Stimulated activated CD8-positive, alpha-beta memory T cell treated with anti-CD3 and anti-CD28 coated beads, Interleukin-4, amount 100 ng/mL, for 4 hours (primary cell): ENCODE measurements around the gene TFDP1.
"Not testable (repeated sequence)": the region's sequence is repeated elsewhere in the genome, so short reads cannot be mapped to it uniquely, and the experiment has no call there.

Source experiments
- DNase-seq, 2 donors: peaks; one replicate each; pipeline ENCODE4 v3.0.0-alpha.2; 2020; ENCODE audit warnings: low read depth in 2 of 2, low spot score in 1 of 2

Gene TFDP1

DNA sequence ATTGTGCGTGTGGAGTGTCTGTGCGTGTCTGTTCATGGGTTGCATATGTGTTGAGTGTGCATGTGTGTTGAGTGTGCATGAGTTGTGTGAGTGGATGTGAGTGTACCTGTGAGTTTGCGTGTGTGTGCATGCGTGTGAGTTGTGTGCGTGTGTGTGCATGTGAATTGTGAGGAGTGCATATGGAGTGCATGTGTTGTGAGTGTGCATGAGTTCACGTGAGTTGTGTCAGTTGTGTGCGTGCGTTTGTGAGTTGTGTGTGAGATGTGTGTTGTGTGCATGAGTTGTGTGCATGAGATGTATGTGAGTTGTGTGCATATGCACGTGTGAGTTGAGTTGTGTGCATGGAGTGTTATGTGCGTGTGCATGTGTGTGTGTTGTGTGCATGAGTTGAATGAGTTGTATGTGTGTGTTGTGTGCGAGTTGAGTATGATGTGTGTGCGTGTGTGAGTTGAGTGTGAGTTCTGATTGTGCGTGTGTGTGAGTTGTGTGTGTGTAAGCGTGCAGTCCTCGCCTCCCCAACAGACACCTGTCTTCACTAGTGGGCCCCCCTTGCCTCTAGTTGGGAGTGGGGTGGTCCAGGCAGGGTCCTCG lies 29.3 kb downstream of the TFDP1 start:
- no peak for DNase-seq

DNA sequence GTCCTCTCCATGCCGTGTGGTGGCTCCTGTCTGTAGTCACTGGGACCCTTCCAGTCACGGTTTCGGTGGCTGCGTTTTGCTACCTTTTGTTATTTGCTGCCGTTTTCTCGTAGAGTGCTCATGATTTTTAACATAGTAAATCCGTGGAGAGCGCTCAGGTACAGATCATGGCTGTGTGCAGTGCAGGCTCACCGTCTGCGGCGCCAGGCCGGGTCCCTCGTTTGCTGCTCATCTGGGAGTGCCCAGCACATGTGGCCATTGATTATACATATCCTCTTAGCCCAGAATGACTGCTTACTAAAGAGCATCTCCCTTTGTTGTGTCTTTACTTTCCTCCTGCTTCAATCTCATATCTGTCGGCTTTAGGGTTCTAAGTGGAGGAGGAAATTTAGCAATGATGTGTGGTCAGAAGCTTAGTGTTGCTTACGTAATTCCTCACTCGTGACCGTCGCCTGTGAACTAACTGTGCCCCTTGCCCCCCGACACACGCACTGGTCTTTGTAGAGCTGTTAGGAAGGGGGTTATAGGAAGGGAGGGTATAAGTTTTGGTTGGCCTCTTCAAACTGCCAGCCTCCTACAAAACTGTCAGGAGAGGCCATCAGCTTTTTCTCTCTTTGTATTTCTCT lies 31.8 kb downstream of the TFDP1 start:
- no peak for DNase-seq

DNA sequence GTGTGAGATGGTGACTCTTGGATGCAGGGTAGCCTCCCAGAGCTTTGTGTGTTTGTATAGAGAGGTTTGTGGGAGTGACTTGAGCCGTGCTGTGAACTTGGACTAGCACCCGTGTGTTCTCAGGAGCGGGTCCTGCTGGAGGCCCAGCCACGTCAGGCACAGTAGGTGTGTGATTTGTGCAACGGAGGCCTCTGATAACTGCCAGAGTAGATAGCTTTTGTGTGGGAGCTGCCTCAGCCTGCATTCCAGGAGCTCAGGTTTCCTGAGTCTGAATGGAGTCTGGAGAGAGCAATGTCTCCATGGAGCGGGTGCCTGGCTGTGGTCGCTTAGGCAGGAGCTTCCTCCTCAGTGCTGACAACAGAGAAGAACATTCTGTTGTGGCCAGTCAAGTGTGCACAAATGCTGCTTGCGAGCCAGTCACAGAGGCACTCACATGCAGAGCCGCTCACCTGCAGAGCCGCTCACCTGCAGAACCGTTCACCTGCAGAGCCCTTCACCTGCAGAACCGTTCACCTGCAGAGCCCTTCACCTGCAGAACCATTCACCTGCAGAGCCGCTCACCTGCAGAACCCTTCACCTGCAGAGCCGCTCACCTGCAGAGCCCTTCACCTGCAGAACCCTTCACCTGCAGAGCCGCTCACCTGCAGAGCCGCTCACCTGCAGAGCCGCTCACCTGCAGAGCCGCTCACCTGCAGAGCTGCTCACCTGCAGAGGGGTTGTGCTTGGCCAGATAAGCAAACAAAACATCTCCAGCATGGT lies 32.6 kb downstream of the TFDP1 start:
- no peak for DNase-seq

DNA sequence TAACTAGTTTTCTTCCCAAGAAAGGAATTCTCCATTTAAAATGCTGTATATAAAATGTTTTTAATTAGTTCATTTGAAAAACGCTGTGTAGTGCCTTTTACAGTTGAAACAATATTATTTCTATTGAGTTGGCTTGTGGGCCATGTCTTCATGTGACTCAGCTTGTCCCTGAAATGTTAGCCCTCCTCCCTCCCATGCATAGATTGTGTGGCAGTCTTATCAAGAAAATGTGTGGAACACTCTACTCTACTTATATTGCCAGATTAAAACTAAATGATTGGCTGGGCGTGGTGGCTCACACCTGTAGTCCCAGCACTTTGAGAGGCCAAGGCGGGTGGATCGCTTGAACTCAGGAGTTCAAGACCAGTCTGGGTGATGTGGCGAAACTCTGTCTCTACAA lies 33.4 kb downstream of the TFDP1 start:
- DNase-seq = no peak

DNA sequence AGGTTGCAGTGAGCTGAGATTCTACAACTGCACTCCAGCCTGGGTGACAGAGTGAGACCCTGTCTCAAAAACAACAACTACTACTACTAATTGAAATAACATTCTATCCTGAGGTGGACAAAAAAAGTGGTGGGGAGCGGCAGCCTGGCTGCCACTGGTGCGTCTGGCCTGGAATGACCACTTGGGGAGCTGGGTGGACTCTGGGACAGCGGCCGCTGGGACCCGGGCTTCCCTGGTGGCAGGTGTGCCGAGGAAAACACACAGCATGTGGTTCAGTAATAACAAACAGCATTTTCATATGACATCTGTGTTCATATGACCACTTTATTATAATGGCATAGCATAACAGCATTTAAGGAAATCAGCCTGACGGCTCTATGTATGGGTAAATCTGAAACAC lies 33.9 kb downstream of the TFDP1 start:
- DNase-seq = no peak

DNA sequence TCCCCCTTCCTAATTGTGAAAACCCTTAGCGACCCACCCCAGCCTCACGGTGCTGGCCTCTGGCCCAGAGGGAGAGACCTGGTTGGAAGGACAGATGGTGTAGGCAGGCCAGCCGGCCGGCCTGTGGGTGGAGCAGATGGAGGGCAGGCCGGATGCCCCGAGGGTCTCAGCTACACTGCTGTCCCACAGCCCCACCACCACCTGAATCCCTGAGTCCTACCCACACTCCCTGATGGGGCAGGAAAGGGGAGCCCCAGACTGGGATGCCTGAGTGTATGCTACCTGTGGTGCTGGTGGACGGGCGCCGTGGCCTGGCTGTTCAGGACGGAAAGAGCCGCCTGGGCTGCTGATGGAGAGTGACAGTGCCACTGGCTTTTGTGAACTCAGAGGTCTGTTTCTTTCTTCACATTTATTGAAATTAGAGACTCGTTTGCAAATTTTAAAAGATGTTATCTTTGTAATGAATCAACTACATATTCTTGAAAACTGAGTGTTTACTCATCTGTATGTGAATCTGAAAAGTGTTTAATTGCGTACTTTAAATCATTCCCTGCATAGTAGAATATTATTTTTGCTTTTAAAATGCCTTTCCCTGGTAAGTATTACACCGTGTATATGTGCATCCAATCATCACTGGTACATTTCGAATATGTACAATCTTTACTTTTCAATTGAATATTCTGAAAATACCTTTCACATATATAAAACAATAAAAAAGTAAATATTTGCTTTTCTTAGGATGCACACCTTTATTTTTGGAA lies 35.7 kb downstream of the TFDP1 start:
- DNase-seq = no peak

DNA sequence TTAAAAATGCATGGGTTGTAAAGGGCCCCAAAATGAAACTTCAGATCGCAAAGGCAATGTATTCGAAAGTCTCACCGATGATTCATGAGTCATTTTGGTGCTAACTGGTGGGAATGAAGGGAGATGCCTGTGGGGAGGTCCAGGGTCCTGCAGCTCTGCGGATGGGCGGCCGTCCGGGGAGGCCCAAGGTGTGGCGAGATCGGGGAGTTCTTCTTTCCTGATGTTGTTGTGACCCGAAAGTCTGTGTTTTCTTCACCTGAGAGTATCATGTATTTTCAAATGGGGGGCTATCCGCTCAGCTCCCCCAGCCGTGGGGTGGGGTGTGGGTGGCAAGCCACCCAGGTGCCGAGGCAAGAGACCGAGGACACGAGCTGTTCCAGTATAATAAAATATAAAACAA lies 36.5 kb downstream of the TFDP1 start:
- DNase-seq = no peak

DNA sequence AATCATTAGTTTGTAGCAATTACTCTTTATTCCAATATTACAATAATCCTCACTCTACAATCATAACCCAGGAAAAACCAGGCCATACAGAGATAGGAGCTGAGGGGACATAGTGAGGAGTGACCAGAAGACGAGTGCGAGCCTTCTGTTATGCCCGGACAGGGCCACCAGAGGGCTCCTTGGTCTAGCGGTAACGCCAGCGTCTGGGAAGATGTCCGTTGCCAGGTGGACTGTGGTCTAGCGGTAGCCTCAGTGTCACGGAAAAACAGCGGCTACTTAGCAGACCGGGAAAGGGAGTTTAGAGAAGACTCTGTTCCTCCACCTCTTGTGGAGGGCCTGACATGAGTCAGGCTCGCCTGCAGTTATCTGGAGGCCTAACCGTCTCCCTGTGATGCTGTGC lies 36.9 kb downstream of the TFDP1 start:
- not testable (repeated sequence) for DNase-seq

DNA sequence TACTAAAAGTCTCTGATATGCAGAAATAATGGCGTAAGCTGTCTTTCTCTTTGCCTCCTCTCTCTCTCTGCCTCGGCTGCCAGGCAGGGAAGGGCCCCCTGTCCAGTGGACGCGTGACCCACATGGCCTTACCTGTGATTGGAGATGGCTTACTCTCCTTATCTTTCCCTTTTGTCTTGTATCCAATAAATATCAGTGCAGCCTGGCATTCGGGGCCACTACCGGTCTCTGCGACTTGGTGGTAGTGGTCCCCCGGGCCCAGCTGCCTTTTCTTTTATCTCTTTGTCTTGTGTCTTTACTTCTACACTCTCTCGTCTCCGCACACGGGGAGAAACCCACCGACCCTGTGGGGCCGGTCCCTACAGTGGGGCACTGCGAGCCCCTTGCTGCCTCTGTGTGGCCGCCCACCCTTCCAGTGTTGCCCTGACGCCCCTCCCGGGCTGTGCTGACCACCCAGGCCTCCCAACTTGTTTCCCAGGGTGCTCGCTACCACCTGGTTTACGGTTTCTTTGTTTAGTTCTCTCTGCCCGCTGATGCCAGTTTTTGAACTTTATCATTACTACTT lies 37.5 kb downstream of the TFDP1 start:
- DNase-seq = not testable (repeated sequence)

DNA sequence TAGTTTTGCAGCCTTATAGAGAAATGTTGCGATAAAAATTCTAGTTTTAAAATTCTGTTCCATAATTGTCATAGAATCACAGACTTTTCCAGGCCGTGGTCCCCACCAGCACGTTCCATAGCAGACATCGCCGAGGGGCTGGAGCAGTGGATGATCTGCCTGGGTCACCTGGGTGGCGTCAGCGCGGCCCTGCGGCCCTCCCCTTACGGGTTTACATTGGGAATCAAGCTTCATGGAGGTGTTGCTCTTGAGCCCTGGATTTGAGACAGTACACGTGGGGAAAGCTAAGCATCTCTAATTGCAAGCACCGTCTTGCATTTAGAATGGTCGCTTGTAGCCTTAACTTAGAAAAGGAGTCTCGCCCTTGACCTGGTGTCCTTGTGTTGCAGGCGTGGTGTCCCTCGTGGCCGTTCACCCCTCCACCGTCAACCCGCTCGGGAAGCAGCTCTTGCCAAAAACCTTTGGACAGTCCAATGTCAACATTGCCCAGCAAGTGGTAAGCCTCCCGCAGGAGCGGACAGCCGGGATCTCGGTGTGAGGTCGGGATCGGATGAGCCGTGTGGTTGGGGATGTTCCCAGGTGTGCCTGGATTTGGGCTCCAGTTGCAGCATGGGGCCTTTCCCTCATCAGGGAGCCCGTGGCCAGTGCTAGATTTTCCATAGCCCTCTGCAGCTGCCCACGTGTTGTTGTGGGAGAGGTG lies 38.4 kb downstream of the TFDP1 start:
- DNase-seq = no peak

DNA sequence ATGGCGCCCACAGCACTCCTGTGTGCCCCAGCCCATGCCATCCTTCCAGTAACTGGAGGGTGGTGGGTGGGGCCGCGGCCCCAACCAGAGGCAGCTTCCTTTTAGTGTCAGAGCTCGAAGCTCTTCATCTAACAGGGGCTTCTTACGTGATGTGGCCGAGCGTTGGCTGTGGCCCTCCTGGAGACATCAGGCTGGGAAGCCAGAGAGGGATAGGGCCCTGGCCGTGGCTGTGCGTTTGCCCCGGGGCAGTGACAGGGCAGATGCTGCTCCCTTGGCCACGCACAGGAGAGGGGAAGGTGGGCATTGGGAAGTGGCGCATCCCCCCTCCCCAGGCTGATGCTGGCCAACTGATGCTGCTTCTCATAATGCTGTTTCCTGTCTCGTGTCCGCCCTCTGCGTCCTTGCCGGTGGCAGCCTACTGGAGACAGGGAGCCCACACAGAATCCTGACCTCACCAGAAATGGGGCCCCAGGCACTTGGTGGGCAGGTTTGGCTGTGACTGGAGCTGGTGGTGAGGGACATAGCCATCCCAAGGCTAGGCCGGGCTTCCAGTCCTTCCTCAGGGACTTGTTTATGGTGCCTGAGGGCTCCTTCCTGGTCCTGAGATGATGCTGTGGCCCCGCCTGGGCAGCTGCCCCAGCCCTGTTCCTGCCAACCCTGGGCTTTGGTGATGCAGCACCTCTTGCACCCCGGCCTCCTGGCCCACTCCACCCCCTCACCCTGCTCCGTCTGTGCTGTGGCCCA lies 39.1 kb downstream of the TFDP1 start:
- no peak for DNase-seq

DNA sequence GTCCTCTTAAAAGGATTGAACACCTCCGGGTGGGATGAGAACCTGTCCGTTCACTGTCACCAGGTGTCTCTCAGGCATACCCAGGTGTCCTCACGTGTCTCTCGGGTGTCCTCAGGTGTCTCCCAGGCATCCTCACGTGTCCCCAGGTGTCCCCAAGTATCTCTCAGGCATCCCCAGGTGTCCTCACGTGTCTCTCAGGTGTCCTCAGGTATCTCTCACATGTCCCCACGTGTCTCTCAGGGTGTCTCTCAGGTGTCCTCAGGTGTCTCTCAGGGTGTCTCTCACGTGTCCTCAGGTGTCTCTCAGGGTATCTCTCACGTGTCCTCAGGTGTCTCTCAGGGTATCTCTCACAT lies 39.7 kb downstream of the TFDP1 start:
- no peak for DNase-seq

DNA sequence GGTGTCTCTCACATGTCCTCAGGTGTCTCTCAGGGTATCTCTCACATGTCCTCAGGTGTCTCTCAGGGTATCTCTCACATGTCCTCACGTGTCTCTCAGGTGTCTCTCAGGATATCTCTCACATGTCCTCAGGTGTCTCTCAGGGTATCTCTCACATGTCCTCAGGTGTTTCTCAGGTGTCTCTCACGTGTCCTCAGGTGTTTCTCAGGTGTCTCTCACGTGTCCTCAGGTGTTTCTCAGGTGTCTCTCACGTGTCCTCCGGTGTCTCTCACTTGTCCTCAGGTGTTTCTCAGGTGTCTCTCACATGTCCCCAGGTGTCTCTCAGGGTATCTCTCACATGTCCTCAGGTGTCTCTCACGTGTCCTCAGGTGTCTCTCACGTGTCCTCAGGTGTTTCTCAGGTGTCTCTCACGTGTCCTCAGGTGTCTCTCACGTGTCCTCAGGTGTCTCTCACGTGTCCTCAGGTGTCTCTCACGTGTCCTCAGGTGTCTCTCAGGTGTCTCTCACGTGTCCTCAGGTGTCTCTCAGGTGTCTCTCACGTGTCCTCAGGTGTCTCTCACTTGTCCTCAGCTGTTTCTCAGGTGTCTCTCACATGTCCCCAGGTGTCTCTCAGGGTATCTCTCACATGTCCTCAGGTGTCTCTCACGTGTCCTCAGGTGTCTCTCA lies 40.2 kb downstream of the TFDP1 start:
- DNase-seq = not testable (repeated sequence)

DNA sequence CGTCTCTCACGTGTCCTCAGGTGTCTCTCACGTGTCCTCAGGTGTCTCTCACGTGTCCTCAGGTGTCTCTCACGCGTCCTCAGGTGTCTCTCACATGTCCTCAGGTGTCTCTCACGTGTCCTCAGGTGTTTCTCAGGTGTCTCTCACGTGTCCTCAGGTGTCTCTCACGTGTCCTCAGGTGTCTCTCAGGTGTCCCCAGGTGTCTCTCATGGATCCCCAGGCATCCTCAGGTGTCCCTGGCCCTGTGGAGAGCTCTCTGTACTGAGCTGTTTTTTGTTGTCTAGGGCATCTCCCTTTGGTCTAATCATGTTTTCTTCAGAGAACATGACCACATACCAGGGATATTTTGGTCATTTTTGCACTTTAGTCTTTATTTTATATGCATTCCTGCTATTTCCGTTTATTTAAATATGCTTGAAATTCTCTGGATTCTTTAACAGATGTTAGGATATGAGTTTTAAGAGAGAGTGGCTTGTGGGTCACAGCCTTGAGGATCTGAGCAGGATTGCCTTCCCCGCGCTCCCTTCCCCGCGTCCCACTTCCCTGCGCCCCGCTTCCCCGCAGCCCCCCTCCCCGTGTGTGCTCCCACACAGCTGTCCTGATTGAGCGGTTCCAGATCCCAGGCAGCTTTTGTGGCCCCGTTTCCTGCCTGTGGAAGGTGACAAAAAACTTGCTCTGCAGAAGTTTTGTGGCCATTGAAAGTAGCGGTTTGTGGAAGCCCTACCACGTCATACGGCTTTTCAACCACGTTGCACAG lies 41.6 kb downstream of the TFDP1 start:
- DNase-seq = no peak

DNA sequence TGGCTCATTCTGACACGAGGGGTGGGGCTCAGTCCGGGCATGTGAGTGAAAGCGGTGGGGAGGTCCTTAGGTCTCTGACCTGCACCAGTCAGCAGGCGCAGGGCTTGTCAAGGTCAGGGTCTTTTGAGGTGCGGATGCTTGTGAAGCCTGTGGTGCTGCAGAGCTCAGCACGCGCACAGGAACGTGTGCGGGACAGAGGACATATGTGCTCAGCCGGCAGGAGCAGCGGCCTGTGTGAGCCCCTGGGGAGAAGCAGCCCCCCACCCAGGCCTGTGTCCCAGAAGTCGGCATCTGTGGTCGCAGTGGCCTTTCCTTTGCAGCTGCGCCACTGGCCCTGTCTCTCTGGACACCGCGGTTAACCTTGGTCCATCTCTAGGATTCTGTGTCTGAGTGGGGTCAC lies 42.6 kb downstream of the TFDP1 start:
- no peak for DNase-seq

DNA sequence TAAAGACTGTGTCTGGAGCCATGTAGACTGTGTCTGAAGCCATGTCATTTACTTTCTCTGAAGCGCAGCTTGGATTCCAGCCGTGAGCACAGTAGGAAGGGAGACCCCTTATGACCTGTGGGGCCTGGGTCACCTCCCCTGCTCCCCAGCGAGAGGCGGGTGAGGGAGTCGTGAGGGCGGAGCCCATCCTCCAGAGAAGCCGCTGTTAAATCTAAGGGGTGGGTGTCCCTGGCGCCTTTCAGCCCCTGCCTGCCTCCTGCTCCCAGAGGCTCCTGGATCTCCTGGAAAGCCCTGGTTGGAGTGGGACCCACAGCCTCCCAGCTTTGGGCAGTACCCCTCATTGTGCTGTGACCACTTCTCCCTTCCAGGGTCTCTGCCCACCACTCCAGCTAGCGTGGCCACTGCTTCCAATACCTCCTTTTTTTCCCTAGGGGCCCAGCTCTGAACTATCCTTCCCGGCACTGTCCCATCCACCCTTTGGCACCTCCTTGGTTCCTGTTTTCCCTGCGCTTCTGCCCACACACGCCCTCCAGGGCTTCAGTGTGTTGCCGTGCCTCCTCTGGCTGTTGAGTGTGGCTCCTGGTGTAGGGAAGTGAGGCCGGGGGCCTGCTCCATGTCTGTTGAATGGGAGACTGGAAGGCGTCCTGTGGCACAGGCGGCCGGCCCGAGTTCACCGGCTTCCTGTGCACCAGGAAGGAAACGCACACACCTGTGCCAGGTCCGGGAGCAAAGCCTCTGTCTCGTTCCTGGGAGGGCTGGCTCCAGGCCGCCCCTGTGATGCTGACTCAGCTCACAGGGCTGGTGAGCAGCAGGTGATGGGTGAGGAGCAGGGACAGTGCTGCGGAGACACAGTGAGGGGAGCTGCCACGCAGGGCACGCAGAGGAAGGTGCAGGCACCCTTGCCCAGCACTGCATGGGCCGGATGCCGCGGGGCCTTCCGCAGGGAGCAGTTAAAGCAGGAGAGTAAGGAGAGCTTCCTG lies 44.0 kb downstream of the TFDP1 start:
- no peak for DNase-seq

DNA sequence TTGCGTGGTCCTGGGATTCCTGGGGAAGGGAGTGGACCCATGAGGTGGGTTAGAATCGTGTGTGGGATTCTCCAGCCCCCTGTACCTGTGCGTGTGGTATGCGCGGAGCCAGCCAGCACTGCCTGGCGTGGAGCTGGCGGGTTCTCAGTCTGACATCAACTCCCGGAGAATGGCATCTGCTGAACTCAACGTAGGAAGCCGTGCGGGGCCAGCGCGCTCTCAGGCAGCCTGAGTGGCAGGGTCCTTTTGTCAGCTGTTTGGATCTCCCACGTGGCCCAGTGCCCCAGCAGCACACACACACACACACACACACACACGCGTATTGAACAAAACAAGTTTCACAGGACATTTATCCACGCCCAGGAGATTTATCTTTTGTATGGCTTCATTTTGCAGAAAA lies 45.3 kb downstream of the TFDP1 start:
- DNase-seq = no peak

DNA sequence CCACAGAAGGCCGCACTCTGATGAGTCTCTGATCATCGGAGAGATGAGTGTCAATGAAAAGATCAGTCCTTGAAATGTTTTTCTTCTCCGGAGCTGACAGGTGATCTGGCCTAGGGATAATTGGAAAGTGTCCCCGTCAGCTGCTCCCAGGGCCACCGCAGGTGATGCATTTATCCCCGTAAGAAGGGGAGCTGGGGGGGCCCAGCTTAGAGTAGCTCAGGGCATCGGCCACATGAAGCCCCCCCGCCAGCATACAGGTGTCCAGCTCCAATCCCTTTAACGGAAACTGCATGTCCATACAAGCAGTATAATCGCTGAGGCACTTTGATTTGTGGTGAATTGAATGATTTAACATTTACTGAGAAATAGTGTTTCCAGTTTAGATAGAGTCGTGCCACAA lies 45.7 kb downstream of the TFDP1 start:
- no peak for DNase-seq
